GM12891 (cell line): ENCODE results near the gene SLC26A8.

ENCODE experiments used
- PAX5 ChIP-seq: IDR thresholded peaks from 2 replicates; pipeline ENCODE4 v1.6.1; 2011; ENCODE audit warnings: low read length, moderate library complexity, mild to moderate bottlenecking; ENCODE audit not compliant: insufficient read depth, severe bottlenecking
- POLR2A ChIP-seq: IDR thresholded peaks from 2 replicates; pipeline ENCODE4 v1.6.1; 2011; ENCODE audit warnings: low read depth, low read length, control low read depth
- POLR2AphosphoS5 ChIP-seq: IDR thresholded peaks from 2 replicates; pipeline ENCODE4 v1.6.1; 2011; ENCODE audit warnings: low read depth, low read length, control low read depth
- POU2F2 ChIP-seq: IDR thresholded peaks from 2 replicates; pipeline ENCODE4 v1.6.1; 2011; ENCODE audit warnings: low read depth, mild to moderate bottlenecking, control low read depth, low read length, moderate library complexity
- SPI1 ChIP-seq: IDR thresholded peaks from 2 replicates; pipeline ENCODE4 v1.6.1; 2011; ENCODE audit warnings: low read depth, low read length, control low read depth
- TAF1 ChIP-seq: IDR thresholded peaks from 2 replicates; pipeline ENCODE4 v1.6.1; 2011; ENCODE audit warnings: low read depth, low read length, control low read depth

DNA sequence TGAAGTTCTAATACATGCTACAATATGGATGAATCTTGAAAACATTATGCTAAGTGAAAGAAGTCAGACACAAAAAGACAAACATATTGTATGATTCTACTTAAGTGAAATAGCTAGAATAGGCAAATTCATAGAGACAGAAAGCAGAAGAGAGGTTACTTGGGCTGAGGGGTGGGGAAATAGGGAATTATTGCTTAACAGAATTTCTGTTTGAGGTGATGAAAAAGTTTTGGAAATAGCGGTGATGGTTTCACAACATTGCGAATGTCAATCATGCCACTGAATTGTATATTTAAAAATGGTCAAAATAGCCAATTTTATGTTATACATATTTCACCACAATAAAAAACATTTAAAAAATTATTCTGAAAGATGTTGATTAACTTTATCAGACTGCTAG lies 6.1 kb downstream of the SLC26A8 start:
- no peak for TF ChIP-seq POLR2A
- TF ChIP-seq POLR2AphosphoS5, result no peak
- TF ChIP-seq TAF1, result no peak
- no peak for TF ChIP-seq POU2F2
- TF ChIP-seq PAX5, result no peak
- no peak for TF ChIP-seq SPI1
